WTC11 (cell line): Measurements from ENCODE around the gene HTR3B. TPM values are rescaled to one million over a fixed set of nuclear protein-coding genes. Genes with fewer than 3 reads are reported as not detected.

Source experiments
- ATAC-seq: fragments of 200-7000 bp; cut with Tn5 transposase; 2 replicates; pipeline ENCODE4 v1.10.0; 2021; ENCODE audit warnings: mild to moderate bottlenecking, moderate library complexity
- CTCF ChIA-PET: fragments of 300-600 bp; sonication (Branson Sonifier 250); formaldehyde crosslinking; loops from one replicate; lab custom pipeline; 2021; ENCODE audit warnings: antibody characterized with exemption; lab: Charles Lee
- POLR2A ChIA-PET: fragments of 350-600 bp; sonication (Branson Sonifier 250); formaldehyde crosslinking; loops from one replicate; lab custom pipeline; 2021; ENCODE audit warnings: antibody characterized with exemption; lab: Charles Lee
- DNase-seq: peaks from one replicate; pipeline ENCODE4 v3.0.0; 2021; ENCODE audit warnings: low spot score
- H3K27ac Mint-ChIP-seq: 2 replicates; pipeline ENCODE4 v1.8.0; 2021; ENCODE audit warnings: mixed read lengths
- H3K27me3 Mint-ChIP-seq: 2 replicates; pipeline ENCODE4 v1.8.0; 2021; ENCODE audit warnings: low read depth, mild to moderate bottlenecking, moderate library complexity, mixed read lengths
- H3K36me3 Mint-ChIP-seq: 2 replicates; pipeline ENCODE4 v1.8.0; 2021; ENCODE audit warnings: mixed read lengths
- H3K4me1 Mint-ChIP-seq: 2 replicates; pipeline ENCODE4 v1.8.0; 2022; ENCODE audit warnings: mixed read lengths
- H3K4me3 Mint-ChIP-seq: 2 replicates; pipeline ENCODE4 v1.8.0; 2021; ENCODE audit warnings: mild to moderate bottlenecking, moderate library complexity, mixed read lengths
- H3K9me3 Mint-ChIP-seq: 2 replicates; pipeline ENCODE4 v1.8.0; 2021; ENCODE audit warnings: mixed read lengths
- AR ChIP-seq: fragments of 250-450 bp; sonication (Bioruptor Pico); IDR thresholded peaks from 2 replicates; pipeline ENCODE4 v1.9.0; 2021; ENCODE audit warnings: mild to moderate bottlenecking
- ATF1 ChIP-seq: sonication (generic); formaldehyde crosslinking; IDR thresholded peaks from 2 replicates; pipeline ENCODE4 v1.8.1; 2023; ENCODE audit warnings: mild to moderate bottlenecking, moderate library complexity, missing genetic modification reagents
- ATF3 ChIP-seq: sonication (generic); formaldehyde crosslinking; conservative IDR thresholded peaks from 2 replicates; pipeline ENCODE4 v1.8.1; 2022; ENCODE audit warnings: mild to moderate bottlenecking, missing genetic modification reagents
- CREB1 ChIP-seq: sonication (generic); formaldehyde crosslinking; IDR thresholded peaks from 2 replicates; pipeline ENCODE4 v1.8.0; 2023; ENCODE audit warnings: mild to moderate bottlenecking, missing genetic modification reagents
- ELF4 ChIP-seq: sonication (generic); formaldehyde crosslinking; IDR thresholded peaks from 2 replicates; pipeline ENCODE4 v1.8.1; 2022; ENCODE audit warnings: low read depth, mild to moderate bottlenecking, moderate library complexity, missing genetic modification reagents
- EMX1 ChIP-seq: fragments of 250-450 bp; sonication (Bioruptor Pico); IDR thresholded peaks from 2 replicates; pipeline ENCODE4 v1.8.0; 2021; ENCODE audit warnings: mild to moderate bottlenecking
- FOXJ3 ChIP-seq: sonication (generic); formaldehyde crosslinking; IDR thresholded peaks from 2 replicates; pipeline ENCODE4 v1.9.0; 2021; ENCODE audit warnings: missing genetic modification reagents, mild to moderate bottlenecking, borderline replicate concordance
- HMGA2 ChIP-seq: fragments of 250-450 bp; sonication (Bioruptor Pico); IDR thresholded peaks from 2 replicates; pipeline ENCODE4 v1.4.0; 2021; ENCODE audit warnings: mild to moderate bottlenecking, moderate library complexity
- HMGXB4 ChIP-seq: sonication (generic); formaldehyde crosslinking; IDR thresholded peaks from 2 replicates; pipeline ENCODE4 v1.8.1; 2023; ENCODE audit warnings: mild to moderate bottlenecking, moderate library complexity, missing genetic modification reagents
- IRF2 ChIP-seq: sonication (generic); formaldehyde crosslinking; IDR thresholded peaks from 2 replicates; pipeline ENCODE4 v1.8.0; 2022; ENCODE audit warnings: low read depth, missing genetic modification reagents, borderline replicate concordance
- JUN ChIP-seq: sonication (generic); formaldehyde crosslinking; IDR thresholded peaks from 2 replicates; pipeline ENCODE4 v1.8.0; 2023; ENCODE audit warnings: mild to moderate bottlenecking, missing genetic modification reagents
- MAX ChIP-seq: sonication (generic); formaldehyde crosslinking; IDR thresholded peaks from 2 replicates; pipeline ENCODE4 v1.8.0; 2022; ENCODE audit warnings: mild to moderate bottlenecking, missing genetic modification reagents
- NFATC4 ChIP-seq: fragments of 250-450 bp; sonication (Bioruptor Pico); IDR thresholded peaks from 2 replicates; pipeline ENCODE4 v1.9.0; 2021; ENCODE audit warnings: mild to moderate bottlenecking
- NR1H2 ChIP-seq: sonication (generic); formaldehyde crosslinking; IDR thresholded peaks from 2 replicates; pipeline ENCODE4 v1.9.0; 2021; ENCODE audit warnings: mild to moderate bottlenecking, moderate library complexity, missing genetic modification reagents
- OVOL2 ChIP-seq: fragments of 250-450 bp; sonication (Bioruptor Pico); IDR thresholded peaks from 2 replicates; pipeline ENCODE4 v1.9.0; 2021; ENCODE audit warnings: mild to moderate bottlenecking, borderline replicate concordance
- TP53 ChIP-seq: sonication (generic); formaldehyde crosslinking; IDR thresholded peaks from 2 replicates; pipeline ENCODE4 v1.8.1; 2023; ENCODE audit warnings: mild to moderate bottlenecking, missing genetic modification reagents
- USF1 ChIP-seq: sonication (generic); formaldehyde crosslinking; IDR thresholded peaks from 2 replicates; pipeline ENCODE4 v1.8.0; 2022; ENCODE audit warnings: mild to moderate bottlenecking, missing genetic modification reagents
- ZMAT4 ChIP-seq: fragments of 250-450 bp; sonication (Bioruptor Pico); IDR thresholded peaks from 2 replicates; pipeline ENCODE4 v1.9.0; 2021; ENCODE audit warnings: mild to moderate bottlenecking
- ZNF532 ChIP-seq: fragments of 250-450 bp; sonication (Bioruptor Pico); IDR thresholded peaks from 2 replicates; pipeline ENCODE4 v1.9.0; 2021; ENCODE audit warnings: mild to moderate bottlenecking, borderline replicate concordance
- total RNA-seq: library from RNA; stranded (reverse); gene quantifications from 3 replicates; pipeline ENCODE4 v1.2.3, GENCODE V29; 2021

Gene HTR3B
- total RNA-seq, 1 experiment from 2014 or later, result not detected

GRCh38 chr11:113967361-113967760 lies 62.8 kb downstream of the HTR3B start:
- Mint-ChIP-seq H3K27ac (no peak overlapping the region), H3K9me3 (peaks cover 6% of the 10 kb centered on the region; the same call in 1 of the 2 replicates), H3K4me3 (no peak overlapping the region), H3K4me1 (peaks cover 13% of the 10 kb centered on the region), H3K27me3 (peaks cover 2% of the 10 kb centered on the region), H3K36me3 (no peaks in the 10 kb centered on the region)
- no peak for TF ChIP-seq ZNF532 (CRISPR knock-in tag)
- no peak for TF ChIP-seq ELF4 (CRISPR knock-in tag)
- TF ChIP-seq MAX (CRISPR knock-in tag), result no peak
- TF ChIP-seq CREB1 (CRISPR knock-in tag), result no peak
- TF ChIP-seq USF1, result no peak
- no peak for TF ChIP-seq OVOL2 (CRISPR knock-in tag)
- TF ChIP-seq HMGXB4, result no peak
- no peak for TF ChIP-seq TP53 (CRISPR knock-in tag)
- TF ChIP-seq ATF3, result no peak
- TF ChIP-seq ZMAT4 (CRISPR knock-in tag), result no peak
- no peak for TF ChIP-seq JUN (CRISPR knock-in tag)
- TF ChIP-seq FOXJ3 (CRISPR knock-in tag), result no peak
- TF ChIP-seq HMGA2 (CRISPR knock-in tag), result no peak
- TF ChIP-seq NFATC4 (CRISPR knock-in tag), result no peak
- no peak for TF ChIP-seq IRF2 (CRISPR knock-in tag)
- no peak for TF ChIP-seq EMX1
- POLR2A ChIA-PET, result no interaction called here
- CTCF ChIA-PET, result interaction anchor here (1.1 kb wide), 1 partner anchor 71 kb away, joined by 3 read pairs; no protein-coding TSS in a partner anchor
- ATAC-seq, result no peak
- no peak for DNase-seq

- H3K27ac Mint-ChIP-seq, result no peak overlapping the region
- TF ChIP-seq ATF1 (CRISPR knock-in tag) (no peak), AR (CRISPR knock-in tag) (no peak), NR1H2 (no peak), TP53 (CRISPR knock-in tag) (no peak), OVOL2 (CRISPR knock-in tag) (no peak), ELF4 (CRISPR knock-in tag) (no peak)
Observed at GRCh38 chr11:113971506-113972195, 67.1 kb downstream of the HTR3B start.

More at GRCh38 chr11:113971506-113972195, 67.1 kb downstream of the HTR3B start:
- DNase-seq, result no peak
- H3K4me1 Mint-ChIP-seq, result peaks cover 30% of the 10 kb centered on the region
- ATAC-seq, result no peak
- CTCF ChIA-PET, result interaction anchor here (1.0 to 1.8 kb wide), 4 partner anchors 65 to 290 kb away, joined by 3 to 7 read pairs (median 4); no protein-coding TSS in a partner anchor
- POLR2A ChIA-PET, result no interaction called here
- no peaks in the 10 kb centered on the region for H3K36me3 Mint-ChIP-seq
- no peak overlapping the region for H3K4me3 Mint-ChIP-seq
- peaks cover 6% of the 10 kb centered on the region; the same call in 1 of the 2 replicates for H3K9me3 Mint-ChIP-seq
- peaks cover 8% of the 10 kb centered on the region for H3K27me3 Mint-ChIP-seq
